Stimulated activated CD8-positive, alpha-beta memory T cell treated with anti-CD3 and anti-CD28 coated beads, Interleukin-7, amount 100 ng/mL, for 1 hour (primary cell): ENCODE results near the gene MCTP2.
"Not testable (repeated sequence)": the region's sequence is repeated elsewhere in the genome, so short reads cannot be mapped to it uniquely, and the experiment has no call there.

ENCODE experiments used
- DNase-seq, 2 donors: peaks; one replicate each; pipeline ENCODE4 v3.0.0-alpha.2; 2020; ENCODE audit warnings: low read depth in 2 of 2

Gene MCTP2

GRCh38 chr15:94453227-94453988, 222.0 kb downstream of the MCTP2 start:
- DNase-seq: no peak

- no peak for DNase-seq
Observed at GRCh38 chr15:94455297-94455696, 223.9 kb downstream of the MCTP2 start.

DNA sequence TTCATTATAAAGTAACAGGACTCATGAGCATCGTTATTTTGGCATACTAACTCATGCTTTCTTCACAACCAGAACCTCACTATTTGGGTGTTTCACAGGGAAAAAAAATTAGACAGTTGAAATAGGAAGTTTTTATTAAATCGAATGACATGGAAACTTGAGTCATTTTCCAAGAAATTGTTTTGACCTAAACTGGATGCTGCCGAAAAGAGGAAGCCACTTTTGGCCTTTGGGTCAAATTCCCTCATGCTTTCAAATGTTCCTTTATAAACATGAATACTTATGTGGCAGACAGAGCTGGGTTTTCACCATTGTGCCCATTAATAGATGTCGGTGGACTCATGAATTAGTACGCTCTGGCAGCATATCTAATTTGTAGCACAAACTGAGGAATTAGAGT, 224.9 kb downstream of the MCTP2 start:
- no peak for DNase-seq

DNA sequence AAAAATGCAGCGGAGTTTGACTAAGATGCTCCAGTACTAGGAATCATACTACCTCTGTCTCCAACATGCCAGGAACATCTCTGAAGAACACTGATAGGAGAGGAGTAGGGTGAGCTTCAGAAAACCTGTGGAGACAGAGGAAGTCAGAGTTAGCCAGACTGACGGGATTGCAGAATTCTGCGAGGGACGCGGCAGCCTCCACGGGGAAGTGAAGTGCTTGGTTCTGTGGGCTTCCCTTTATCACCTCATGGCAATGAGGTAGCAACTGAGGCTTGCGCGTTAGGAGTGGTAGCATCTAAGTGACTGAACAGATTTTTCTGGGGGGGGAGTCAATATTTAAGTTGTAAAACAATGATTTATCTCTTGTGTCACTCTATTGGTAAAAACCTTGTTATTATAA, 226.3 kb downstream of the MCTP2 start:
- no peak for DNase-seq

DNA sequence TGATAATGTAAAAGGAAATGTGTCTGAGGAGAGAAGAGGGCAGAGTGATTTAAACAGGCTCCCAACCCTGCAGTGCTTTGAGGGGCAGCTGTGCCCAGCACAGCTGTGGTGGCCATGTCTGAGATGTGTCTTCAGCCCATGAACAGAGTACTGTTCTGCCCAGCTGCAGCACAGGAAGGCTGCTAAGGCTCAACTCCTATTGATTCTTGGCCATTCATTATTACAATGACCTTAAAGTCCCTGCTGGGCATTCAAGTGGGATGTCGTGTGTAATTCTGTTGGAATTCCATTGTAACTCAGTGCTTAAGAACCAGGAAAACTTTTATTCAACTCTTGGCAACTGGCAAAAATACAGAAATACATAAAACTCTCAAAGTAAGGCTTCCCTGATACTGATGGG, 229.3 kb downstream of the MCTP2 start:
- DNase-seq: no peak

- DNase-seq: no peak
Observed at GRCh38 chr15:94467034-94467433, 235.7 kb downstream of the MCTP2 start.

DNA sequence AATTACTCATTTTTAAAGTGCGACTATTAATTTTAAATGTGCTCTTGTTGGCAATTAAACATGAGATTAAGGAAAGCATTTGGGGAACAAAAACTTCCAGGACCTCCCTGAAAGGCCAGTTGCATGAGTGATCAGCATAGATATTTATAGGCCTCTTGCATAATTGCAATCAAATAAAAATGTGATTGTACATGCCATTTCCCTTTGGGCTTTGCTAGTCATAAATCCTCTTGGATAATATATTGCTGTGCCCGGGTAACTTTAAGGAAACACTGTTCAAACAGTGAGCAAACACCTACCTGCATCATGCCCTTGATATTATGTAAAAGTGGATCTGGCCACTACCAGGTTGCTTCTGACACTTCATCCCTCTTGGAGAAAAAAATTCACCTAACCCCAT, 239.1 kb downstream of the MCTP2 start:
- no peak for DNase-seq

- no peak for DNase-seq
Observed at GRCh38 chr15:94476686-94477085, 245.3 kb downstream of the MCTP2 start.

GRCh38 chr15:94477913-94478553, 246.7 kb downstream of the MCTP2 start:
- no peak for DNase-seq

- DNase-seq: no peak
Observed at GRCh38 chr15:94478763-94479162, 247.4 kb downstream of the MCTP2 start.

DNA sequence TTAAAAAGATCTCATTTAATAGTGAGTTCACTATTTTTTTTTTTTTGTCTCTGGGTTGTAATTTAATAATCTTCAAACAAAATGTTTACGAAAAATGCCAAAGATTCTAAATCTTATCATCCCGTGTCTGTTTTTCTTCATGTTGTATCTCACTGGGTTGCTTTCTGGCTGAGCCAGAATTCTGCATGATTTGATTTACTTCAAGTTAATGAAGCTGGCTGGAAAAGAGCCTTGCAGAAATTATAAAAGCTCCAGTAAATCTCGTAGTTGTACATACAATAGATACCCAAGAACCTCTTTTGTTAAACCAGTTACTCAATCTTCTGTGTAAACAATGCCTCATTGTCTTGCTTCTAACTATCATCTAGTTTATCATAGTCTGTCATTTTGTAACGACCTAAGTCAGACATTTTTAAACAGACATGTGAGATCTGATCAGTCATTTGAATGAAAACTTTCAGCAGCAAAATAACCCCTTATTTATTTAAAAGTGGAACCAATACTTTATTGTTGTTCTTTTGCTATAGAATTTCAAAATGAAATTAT, 249.0 kb downstream of the MCTP2 start:
- DNase-seq: no peak

- DNase-seq: no peak
Observed at GRCh38 chr15:94485148-94485719, 253.9 kb downstream of the MCTP2 start.

GRCh38 chr15:94487635-94488034, 256.3 kb downstream of the MCTP2 start:
- DNase-seq: no peak

GRCh38 chr15:94493176-94493575, 261.8 kb downstream of the MCTP2 start:
- DNase-seq: no peak

DNA sequence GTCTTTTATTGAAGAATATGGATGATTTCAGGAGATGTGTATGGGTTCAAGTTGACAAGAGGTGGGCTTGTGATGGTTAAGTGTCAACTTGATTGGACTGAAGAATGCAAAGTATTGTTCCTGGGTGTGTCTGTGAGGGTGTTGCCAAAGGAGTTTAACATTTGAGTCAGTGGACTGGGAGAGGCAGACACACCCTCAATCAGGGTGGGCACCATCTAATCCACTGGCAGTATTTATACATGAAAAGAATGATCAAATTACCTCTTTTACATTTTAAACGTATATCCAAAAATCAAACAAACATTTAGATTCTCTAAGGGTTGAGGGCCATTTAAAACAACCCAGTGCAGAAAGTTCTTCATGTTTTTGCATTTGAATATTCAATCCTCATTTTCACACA, 262.2 kb downstream of the MCTP2 start:
- DNase-seq: not testable (repeated sequence)

GRCh38 chr15:94494732-94495131, 263.4 kb downstream of the MCTP2 start:
- DNase-seq: no peak

- no peak for DNase-seq
Observed at GRCh38 chr15:94503293-94503692, 271.9 kb downstream of the MCTP2 start.

- no peak for DNase-seq
Observed at GRCh38 chr15:94509259-94509658, 277.9 kb downstream of the MCTP2 start.

DNA sequence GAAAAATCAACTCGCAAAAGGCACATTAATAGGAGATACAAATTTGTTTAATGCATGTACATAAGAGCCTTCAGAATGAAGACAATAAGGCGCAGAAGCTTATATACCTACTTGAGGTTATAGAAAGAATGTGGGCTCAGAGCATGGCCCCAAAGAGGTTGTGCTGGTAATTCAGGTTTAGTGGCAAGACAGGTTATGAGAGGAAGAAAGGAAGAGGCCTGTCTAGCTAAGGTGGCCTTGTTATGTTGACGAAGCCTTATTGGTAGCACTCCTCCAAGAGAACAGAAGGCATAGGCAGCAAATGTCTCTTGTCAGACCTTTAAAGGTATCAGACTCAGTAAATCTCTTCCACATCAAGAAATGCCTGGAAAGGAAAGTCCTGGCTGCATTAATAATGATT, 290.8 kb downstream of the MCTP2 start:
- no peak for DNase-seq

- no peak for DNase-seq
Observed at GRCh38 chr15:94523873-94524272, 292.5 kb downstream of the MCTP2 start.

- no peak for DNase-seq
Observed at GRCh38 chr15:94524565-94524964, 293.2 kb downstream of the MCTP2 start.

DNA sequence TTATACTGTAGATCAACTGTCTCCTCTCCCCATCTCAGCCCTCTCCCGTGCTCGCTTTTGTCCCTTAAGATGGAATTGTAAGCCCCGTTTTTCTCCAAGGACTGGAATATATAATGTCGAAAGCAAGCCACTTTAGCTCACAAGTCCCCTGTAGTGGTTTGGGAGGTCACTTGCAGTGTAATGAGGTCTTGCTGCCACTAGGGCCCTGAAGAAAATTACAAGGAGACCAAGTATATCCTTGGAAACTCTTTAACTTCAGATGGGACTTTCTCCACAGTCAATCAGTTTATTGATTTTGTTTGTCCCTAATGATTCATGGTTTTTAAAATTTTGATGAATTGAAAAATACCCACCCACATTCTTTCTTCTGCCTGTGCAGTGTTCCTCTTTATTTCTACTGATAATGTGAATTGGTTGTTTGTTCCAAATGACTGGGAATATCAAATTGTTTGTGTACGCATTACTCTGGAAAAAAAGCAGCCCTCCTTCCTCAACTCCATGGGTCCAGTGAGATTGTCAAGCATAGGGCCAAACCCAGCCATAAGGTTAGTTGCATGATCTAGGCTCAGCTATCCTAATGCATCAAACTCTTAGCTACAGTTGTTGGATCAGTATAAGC, 294.8 kb downstream of the MCTP2 start:
- no peak for DNase-seq
